RWPE1 (cell line): ENCODE data around the gene RNASE9.

ENCODE experiments used
- CTCF ChIA-PET: fragments of 350-600 bp; sonication (Branson Sonifier 250); formaldehyde crosslinking; extraction: SDS; loops from one replicate; lab custom pipeline; 2021; lab: Yijun Ruan, JAX
- POLR2A ChIA-PET: fragments of 400-600 bp; formaldehyde crosslinking; extraction: SDS; loops from one replicate; lab custom pipeline; 2020; ENCODE audit warnings: antibody characterized with exemption; ENCODE audit not compliant: low non-redundant PET; lab: Yijun Ruan, JAX
- DNase-seq: peaks from one replicate; pipeline ENCODE4 v3.0.0; 2012; ENCODE audit warnings: low spot score
- H3K27ac ChIP-seq: fragments of 450-650 bp; 2 replicates; pipeline ENCODE4 v1.5.1; 2017
- CTCF ChIP-seq: fragments of 450-650 bp; conservative IDR thresholded peaks from 2 replicates; pipeline ENCODE4 v1.5.1; 2017; ENCODE audit warnings: low read depth, mild to moderate bottlenecking

The RNASE9 gene

GRCh38 chr14:20560961-20561360 lies at the start of gene RNASE9:
RNASE9 (minus strand) TSS chr14:20561047.
- no peak for DNase-seq
- no peak within 1 kb of the TSS for H3K27ac ChIP-seq
- no peak for TF ChIP-seq CTCF
- ChIA-PET CTCF (no interaction called here), POLR2A (no interaction called here)

GRCh38 chr14:20610002-20610765 lies 49.3 kb upstream of the RNASE9 start:
- no peak for DNase-seq
- ChIA-PET POLR2A (no interaction called here), CTCF (interaction anchor here (0.6 to 1.0 kb wide), 7 partner anchors 20 to 271 kb away, joined by 3 to 6 read pairs (median 3); no protein-coding TSS in a partner anchor)
- peak overlapping the region; percentile 72 for H3K27ac ChIP-seq
- no peak for TF ChIP-seq CTCF

GRCh38 chr14:20609215-20610001 lies 48.6 kb upstream of the RNASE9 start:
- ChIA-PET CTCF (interaction anchor here (0.6 to 1.6 kb wide), 13 partner anchors 9 to 281 kb away, joined by 3 to 6 read pairs (median 3); partner anchors contain the start of gene TEP1), POLR2A (no interaction called here)
- peak; percentile 88 for TF ChIP-seq CTCF
- peak; percentile 76 for DNase-seq
- H3K27ac ChIP-seq: peak overlapping the region; percentile 72

GRCh38 chr14:20608383-20609110 lies 47.7 kb upstream of the RNASE9 start:
- CTCF ChIA-PET: interaction anchor here (0.6 to 1.6 kb wide), 7 partner anchors 8 to 537 kb away, joined by 3 to 5 read pairs (median 3); partner anchors contain the start of gene TEP1
- no peak for DNase-seq
- TF ChIP-seq CTCF: no peak
- POLR2A ChIA-PET: no interaction called here
- H3K27ac ChIP-seq: no peak overlapping the region

GRCh38 chr14:20607617-20608016 lies 46.8 kb upstream of the RNASE9 start:
- POLR2A ChIA-PET: interaction anchor here (0.5 kb wide), 1 partner anchor 685 kb away, joined by 5 read pairs; no protein-coding TSS in a partner anchor
- CTCF ChIA-PET: interaction anchor here (1.1 kb wide), 2 partner anchors 83 to 137 kb away, joined by 3 to 5 read pairs; no protein-coding TSS in a partner anchor
- no peak for DNase-seq
- no peak for TF ChIP-seq CTCF
- no peak overlapping the region for H3K27ac ChIP-seq

GRCh38 chr14:20606902-20607242 lies 46.0 kb upstream of the RNASE9 start:
- DNase-seq: no peak
- H3K27ac ChIP-seq: no peak overlapping the region
- POLR2A ChIA-PET: no interaction called here
- no peak for TF ChIP-seq CTCF
- CTCF ChIA-PET: interaction anchor here (0.7 to 1.1 kb wide), 3 partner anchors 84 to 193 kb away, joined by 3 to 5 read pairs (median 3); no protein-coding TSS in a partner anchor
